Midbrain (tissue), 1 donor: Measurements from ENCODE around the gene PRADC1.
"Not testable (repeated sequence)": the region's sequence is repeated elsewhere in the genome, so short reads cannot be mapped to it uniquely, and the experiment has no call there.

Source experiments
- DNase-seq: peaks from one replicate; lab custom pipeline; 2025; lab: John Stamatoyannopoulos, UW

PRADC1 gene

DNA sequence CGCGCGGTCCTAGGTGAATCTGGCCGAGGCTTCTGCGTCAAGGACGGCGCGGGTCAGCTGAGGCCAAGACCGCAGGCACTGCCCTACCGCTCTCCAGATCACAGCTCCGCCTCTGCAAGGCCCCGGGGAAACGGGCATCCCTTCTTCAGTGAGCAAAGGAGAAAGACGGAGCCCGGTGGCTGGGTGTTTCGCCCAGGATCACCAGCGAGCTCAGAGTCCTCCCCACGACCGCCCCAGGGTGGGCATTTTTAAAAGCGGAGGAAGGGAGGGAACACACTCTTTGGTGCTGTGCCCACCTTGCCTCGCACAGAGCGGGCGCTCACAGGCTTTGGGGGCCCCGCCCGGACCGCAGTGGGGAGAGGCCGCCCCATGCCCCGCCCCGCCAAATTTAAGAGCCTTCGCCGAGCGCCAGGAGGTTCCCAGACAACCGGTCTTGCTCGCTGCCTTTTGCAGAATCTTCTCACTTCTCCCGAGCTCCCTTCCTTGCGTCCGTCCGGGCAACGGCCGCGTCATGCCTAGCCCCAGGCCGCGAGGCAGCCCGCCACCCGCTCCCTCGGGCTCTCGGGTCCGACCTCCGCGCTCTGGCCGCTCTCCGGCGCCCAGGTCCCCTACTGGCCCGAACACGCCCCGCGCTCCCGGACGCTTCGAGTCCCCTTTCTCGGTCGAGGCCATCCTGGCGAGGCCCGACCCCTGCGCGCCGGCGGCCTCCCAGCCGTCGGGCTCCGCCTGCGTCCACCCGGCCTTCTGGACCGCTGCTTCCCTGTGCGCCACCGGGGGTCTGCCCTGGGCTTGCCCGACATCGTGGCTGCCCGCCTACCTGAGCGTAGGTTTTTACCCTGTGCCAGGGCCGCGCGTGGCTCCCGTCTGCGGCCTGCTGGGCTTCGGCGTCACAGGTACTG, 30.6 kb downstream of the PRADC1 start, which contains the start of gene NOTO:
TSS of gene NOTO (plus strand) at position 419 of the 899 bp plus-strand sequence. CDS start at position 512, 93 bp downstream.
- DNase-seq: no peak

DNA sequence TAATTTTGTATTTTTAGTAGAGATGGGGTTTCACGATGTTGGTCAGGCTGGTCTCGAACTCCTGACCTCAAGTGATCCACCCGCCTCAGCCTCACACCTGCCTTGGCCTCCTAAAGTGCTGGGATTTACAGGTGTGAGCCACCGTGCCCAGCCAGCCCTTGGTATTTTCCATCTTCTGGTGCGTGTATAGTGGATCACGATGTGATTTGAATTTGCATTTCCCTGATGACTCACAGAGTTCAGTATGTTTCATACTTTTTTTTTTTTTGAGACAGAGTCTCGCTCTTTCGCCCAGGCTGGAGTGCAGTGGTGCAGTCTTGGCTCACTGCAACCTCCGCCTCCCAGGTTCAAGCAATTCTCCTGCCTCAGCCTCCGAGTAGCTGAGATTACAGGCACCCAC, 32.8 kb downstream of the PRADC1 start:
- not testable (repeated sequence) for DNase-seq

- DNase-seq: no peak
These were observed 35.5 kb downstream of the PRADC1 start for GRCh38 chr2:73197579-73197978.

DNA sequence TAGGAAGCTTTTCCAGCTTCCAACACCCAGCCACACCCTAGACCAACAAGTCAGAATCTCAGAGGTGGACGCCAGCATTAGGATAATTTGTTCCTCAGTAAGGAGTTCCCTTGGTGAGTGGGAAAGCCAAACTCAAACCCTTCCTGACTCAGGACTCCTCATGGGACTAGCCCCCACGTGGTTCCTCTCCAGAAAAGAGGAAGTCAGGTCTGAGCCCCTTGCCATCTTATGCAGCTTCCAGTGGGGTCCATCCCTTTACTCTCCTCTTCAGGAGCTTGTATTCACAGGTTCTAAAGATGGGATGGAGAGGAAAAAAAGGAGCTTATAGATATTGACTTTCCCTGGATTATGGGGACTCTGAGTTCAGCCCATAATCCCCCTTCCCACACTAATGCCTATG, 45.5 kb downstream of the PRADC1 start:
- no peak for DNase-seq

DNA sequence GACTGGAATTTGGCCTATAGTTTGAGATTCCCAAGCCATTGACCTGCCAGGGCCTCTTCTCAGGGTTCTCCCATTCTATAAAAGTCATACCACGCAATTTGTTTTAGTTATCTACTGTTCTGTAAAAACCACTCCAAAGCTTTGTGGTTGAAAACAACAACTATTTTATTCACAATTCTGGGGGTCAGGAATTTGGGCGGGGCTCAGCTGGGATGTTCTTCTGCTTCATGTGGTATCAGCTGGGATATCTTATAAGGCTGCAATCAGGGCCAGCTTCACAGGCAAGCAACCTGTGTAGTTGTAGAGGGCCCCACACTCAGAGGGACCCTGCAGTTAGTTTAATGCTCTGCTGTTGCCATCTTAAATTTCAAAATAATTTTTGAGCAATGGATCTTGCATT, 47.1 kb downstream of the PRADC1 start:
- no peak for DNase-seq
